LNCaP clone FGC (cell line): Measurements from ENCODE around the gene ROBO1.
A peak's percentile ranks its signal among the peaks of the same experiment; 100 is the strongest.

Experiments used
- DNase-seq: peaks from one replicate; pipeline ENCODE4 v3.0.0-alpha.2; 2011; ENCODE audit warnings: low read depth
- H3K4me3 ChIP-seq: 2 replicates; pipeline ENCODE4 v1.5.1; 2011; ENCODE audit warnings: mild to moderate bottlenecking, low read depth, low read length, control low read depth
- TF ChIP-seq, protein P1 (sequence below): IDR thresholded peaks from 2 replicates; pipeline ENCODE4 v1.5.1; 2012; ENCODE audit warnings: mild to moderate bottlenecking; ENCODE audit not compliant: control insufficient read depth, insufficient read depth; ENCODE audit errors: extremely low read depth

ROBO1 gene

DNA sequence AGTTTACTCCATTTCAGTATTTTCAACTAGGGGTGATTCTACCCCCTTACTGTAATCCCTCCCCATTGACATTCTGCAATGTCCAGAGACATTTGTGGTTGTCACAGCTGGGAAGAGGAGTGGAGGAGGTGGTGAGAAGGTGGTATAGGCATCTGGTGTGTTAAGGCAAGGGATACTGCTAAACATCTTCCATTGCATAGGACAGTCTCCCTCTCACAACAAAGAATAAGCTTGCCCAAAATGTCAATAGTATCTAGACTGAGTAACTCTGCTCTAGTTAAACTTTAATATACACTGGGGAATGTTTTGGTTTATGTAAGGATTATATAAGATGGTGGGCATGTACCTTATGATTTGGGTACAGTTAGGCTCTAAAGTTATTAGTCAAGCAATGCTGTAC lies 737.6 kb downstream of the ROBO1 start:
- no peak for DNase-seq
- TF ChIP-seq, protein P1, sequence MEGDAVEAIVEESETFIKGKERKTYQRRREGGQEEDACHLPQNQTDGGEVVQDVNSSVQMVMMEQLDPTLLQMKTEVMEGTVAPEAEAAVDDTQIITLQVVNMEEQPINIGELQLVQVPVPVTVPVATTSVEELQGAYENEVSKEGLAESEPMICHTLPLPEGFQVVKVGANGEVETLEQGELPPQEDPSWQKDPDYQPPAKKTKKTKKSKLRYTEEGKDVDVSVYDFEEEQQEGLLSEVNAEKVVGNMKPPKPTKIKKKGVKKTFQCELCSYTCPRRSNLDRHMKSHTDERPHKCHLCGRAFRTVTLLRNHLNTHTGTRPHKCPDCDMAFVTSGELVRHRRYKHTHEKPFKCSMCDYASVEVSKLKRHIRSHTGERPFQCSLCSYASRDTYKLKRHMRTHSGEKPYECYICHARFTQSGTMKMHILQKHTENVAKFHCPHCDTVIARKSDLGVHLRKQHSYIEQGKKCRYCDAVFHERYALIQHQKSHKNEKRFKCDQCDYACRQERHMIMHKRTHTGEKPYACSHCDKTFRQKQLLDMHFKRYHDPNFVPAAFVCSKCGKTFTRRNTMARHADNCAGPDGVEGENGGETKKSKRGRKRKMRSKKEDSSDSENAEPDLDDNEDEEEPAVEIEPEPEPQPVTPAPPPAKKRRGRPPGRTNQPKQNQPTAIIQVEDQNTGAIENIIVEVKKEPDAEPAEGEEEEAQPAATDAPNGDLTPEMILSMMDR: no peak

DNA sequence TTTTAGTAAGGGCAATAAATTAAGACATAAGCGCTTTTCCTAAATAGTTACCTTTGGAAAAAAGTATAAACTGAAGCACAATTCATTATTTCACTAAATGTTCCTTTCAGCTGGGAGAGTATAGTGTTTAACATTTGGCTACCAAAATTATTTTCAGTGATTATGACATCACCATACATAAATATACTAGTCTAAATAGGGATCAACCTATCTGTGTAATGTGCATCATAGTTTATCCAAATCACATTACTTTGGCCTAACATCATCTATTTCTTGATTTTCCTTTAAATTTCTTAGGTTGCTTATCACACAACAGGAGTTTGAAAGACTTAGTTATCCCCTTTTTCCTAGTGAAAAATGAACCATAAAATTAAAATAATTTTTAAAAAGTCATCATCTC lies 738.9 kb downstream of the ROBO1 start:
- TF ChIP-seq, protein P1: no peak
- H3K4me3 ChIP-seq: no peak overlapping the region
- no peak for DNase-seq

More for the DNA sequence above, 737.6 kb downstream of the ROBO1 start:
- H3K4me3 ChIP-seq: no peak overlapping the region

GRCh38 chr3:79027593-79027992 lies 740.2 kb downstream of the ROBO1 start:
- H3K4me3 ChIP-seq: no peak overlapping the region
- DNase-seq: no peak
- TF ChIP-seq, protein P1: no peak

DNA sequence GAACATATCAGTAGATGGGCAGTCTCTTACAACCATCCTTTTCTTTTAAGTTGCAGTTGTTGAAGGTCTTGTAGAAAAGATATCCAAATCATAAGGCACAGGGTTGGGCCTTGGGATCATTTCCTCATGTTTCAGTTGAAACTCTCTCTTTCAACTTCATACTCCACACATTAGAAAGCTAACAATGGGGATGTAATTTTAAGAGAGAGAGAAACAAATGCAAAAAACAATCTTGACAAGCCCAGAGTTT lies 747.9 kb downstream of the ROBO1 start:
- peak overlapping the region; percentile 65 for H3K4me3 ChIP-seq
- no peak for DNase-seq
- TF ChIP-seq, protein P1: no peak

DNA sequence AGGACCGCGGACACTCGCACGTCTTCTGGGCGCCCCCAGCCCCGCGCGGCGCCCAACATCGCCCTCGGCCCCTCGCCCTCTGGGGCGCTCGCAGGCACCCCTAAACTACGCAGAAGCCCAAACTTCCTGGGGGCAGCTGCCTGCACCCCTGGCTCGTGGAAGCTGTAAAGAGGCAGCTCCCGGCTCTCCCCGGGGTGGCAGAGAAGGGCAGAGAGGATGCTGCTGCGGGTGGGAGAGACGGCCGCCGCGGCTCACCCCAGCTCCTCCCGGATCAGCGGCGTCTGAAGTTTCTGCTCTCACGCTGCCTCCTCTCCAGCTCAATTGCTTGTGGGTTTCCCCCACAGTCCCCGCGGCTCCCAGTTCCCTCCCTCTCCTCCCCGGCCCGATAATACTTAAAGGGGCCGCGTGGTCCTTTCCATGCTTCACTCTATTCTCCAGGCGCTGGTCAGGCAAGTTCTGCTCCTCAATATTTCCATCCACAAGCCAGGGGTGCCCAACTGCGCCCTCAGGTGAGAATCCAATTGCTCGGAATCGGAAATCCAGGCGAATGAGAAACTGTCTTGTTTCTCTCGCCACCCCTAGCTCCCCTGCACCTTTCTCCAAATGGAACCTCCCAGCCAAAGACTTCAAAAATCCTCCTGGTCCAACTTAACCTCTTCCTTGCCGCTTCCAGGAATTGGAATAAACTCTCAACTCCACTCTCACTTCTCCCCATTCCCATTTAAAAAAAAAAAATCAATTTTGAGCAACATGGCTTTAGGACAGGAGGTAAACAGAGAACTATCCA lies 748.5 kb downstream of the ROBO1 start:
- peak; percentile 72 for DNase-seq
- TF ChIP-seq, protein P1: 0 out of 2 replicates have a peak, but pooled peaks have one; percentile 5
- H3K4me3 ChIP-seq: peak overlapping the region; percentile 65

DNA sequence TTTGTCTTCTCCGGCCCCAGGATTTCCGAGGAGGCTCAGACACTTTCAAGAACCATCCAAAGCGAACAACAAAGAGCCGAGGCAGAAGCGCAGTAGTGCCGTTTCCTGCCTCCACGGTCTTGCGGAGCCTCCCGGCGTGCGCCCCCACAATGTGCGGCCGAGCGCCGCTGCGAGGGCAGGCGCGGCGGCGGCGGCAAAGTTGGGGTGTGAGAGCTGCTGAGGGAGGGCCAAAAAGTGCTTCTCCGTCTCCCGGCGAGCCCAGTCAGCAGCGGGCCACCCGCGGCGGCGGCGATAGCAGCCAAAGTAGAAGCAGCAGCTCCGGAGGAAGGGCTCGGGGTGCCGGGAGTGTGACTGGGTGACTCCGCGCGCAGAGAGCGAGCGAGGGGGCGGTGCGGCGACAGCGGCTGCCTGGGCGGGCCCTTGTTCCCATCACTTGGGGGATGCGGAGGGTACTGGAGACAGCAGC lies 749.1 kb downstream of the ROBO1 start:
- DNase-seq: no peak
- TF ChIP-seq, protein P1: peak; percentile 40; the same call in 1 of the 2 replicates
- peak overlapping the region; percentile 65 for H3K4me3 ChIP-seq

DNA sequence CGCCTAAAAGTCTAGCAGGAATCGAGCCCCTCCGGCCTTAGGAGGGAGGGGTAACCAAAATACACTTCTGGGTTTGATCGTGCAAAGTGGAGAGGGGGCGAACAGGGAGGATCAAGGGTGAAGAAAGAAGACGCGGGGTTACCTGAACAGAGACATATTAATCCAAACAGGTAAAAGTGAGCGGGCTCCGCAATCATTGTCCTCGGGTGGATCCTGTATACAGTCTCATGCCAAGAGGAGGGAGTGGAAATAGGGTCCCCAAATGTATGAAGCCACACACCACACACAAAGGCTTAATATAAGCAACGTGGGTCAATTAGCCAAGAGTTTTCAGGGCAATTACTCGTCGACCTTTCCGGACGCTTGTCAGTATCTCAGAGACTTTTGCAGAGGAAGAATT lies 749.5 kb downstream of the ROBO1 start:
- no peak for DNase-seq
- TF ChIP-seq, protein P1: no peak
- H3K4me3 ChIP-seq: peak overlapping the region; percentile 65
